Stomach (tissue), 4 donors: ENCODE results near the gene AUTS2.

Experiments used
- EP300 ChIP-seq: sonication (generic); formaldehyde crosslinking; IDR thresholded peaks from one replicate; pipeline ENCODE4 v1.6.1; 2017; ENCODE audit warnings: antibody characterized with exemption
- POLR2A ChIP-seq, 4 donors: fragments of 450-650 bp; IDR thresholded peaks; one replicate each; pipeline ENCODE4 v1.6.1; 2016; ENCODE audit warnings: antibody characterized with exemption in 4 of 4, control low read depth in 2 of 4, mild to moderate bottlenecking in 1 of 4, moderate library complexity in 1 of 4
- TF ChIP-seq, protein P1 (sequence below), 7 experiments: fragments of 450-650 bp in 4 of 7; fragments of 200-600 bp in 3 of 7; sonication (generic) in 3 of 7; IDR thresholded peaks; one replicate each; pipeline ENCODE4 v1.5.1; 2016 to 2019; ENCODE audit warnings: antibody characterized with exemption in 7 of 7, control low read depth in 2 of 7, mild to moderate bottlenecking in 1 of 7

DNA sequence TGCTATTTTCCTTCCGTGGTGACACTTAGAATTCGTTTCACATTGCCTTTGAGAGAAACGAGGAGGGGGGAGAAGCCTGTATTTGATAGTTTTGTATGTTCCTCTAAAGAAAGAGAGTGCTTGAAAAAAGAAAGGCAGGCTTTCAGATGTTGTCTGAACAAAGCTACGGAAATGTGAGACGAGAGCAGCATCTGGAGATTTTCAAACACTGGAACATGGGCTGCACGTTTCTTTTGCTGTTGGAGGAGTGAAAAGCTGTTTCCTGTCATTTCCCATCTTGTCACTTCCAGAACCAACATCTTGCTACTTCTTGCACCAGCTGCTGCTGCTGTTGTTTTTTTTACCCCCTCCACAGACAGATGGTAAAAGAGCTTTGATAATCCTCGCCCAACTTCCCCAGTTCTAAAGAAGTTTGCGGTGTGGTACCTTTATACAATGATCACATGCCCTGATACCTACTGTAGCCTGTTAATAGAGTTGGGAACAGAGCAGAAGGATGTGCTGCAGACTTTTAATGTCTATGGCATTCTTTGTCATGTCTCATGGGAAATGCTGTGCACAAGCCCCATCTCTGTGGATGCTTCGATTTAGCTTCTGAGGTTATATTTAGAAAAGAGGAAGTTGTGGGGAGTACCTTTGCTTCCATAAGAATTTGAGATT lies 408.1 kb downstream of the AUTS2 start:
- no peak for TF ChIP-seq POLR2A (IDR thresholded peaks at IDR 0.05)
- TF ChIP-seq, protein P1, sequence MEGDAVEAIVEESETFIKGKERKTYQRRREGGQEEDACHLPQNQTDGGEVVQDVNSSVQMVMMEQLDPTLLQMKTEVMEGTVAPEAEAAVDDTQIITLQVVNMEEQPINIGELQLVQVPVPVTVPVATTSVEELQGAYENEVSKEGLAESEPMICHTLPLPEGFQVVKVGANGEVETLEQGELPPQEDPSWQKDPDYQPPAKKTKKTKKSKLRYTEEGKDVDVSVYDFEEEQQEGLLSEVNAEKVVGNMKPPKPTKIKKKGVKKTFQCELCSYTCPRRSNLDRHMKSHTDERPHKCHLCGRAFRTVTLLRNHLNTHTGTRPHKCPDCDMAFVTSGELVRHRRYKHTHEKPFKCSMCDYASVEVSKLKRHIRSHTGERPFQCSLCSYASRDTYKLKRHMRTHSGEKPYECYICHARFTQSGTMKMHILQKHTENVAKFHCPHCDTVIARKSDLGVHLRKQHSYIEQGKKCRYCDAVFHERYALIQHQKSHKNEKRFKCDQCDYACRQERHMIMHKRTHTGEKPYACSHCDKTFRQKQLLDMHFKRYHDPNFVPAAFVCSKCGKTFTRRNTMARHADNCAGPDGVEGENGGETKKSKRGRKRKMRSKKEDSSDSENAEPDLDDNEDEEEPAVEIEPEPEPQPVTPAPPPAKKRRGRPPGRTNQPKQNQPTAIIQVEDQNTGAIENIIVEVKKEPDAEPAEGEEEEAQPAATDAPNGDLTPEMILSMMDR (IDR thresholded peaks at IDR 0.05), result no peak
- no peak for TF ChIP-seq EP300
